ENCODE data around the gene HSD17B2.
"Not testable (repeated sequence)": the region's sequence is repeated elsewhere in the genome, so short reads cannot be mapped to it uniquely, and the experiment has no call there.

HSD17B2 gene

GRCh38 chr16:82136956-82137821, 102.1 kb downstream of the HSD17B2 start:
- no peak for FAIRE-seq

- FAIRE-seq: no peak
Measured at GRCh38 chr16:82137822-82138167, 102.7 kb downstream of the HSD17B2 start.

GRCh38 chr16:82138478-82139285, 103.6 kb downstream of the HSD17B2 start:
- no peak for FAIRE-seq

GRCh38 chr16:82139286-82139571, 104.2 kb downstream of the HSD17B2 start:
- FAIRE-seq: not testable (repeated sequence)

DNA sequence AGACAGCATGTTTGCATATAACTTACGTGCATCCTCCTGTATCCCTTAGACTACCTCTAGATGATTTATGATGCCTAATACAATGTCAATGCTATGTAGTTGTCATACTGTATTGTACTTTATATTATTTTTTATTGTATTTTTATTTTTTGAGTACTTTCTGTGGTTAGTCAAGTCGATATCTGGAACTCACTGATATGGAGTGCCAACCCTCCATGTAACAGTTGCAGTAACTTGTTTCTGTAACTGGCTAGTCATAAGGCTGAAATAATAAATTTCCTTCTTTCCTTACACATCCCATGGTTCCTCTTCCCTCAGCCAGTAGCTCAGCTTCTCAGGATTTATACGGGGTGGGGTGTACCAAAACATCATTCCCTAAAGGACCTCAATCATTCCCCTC, 111.5 kb downstream of the HSD17B2 start:
- no peak for FAIRE-seq

DNA sequence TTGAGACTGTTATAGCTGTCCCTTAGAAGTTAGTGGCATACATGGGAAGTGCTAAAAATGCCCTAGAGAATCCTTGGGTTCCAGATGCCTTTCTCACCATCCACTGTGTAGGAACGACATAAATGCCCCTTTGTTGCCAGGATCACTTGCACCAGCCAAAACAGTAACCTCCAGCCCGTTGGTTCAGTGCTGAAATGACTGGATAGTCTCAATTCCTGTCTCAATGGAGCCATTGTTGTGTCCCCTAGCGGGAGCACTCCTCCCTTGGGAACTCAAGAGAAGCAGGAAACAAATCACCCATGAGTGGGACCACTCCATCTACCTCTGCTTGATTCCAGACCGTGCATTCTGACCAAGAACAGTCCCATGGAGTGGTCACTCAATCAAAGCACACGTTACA, 111.9 kb downstream of the HSD17B2 start:
- FAIRE-seq: no peak

GRCh38 chr16:82147546-82147945, 112.5 kb downstream of the HSD17B2 start:
- FAIRE-seq: no peak

Data from TTC549 (cell line).